Measurements from ENCODE around the gene ZNF862. TPM values are rescaled to one million over a fixed set of nuclear protein-coding genes. Genes with fewer than 3 reads are reported as not detected.

The ZNF862 gene
- total and polyA plus RNA-seq, 2 of the 8 experiments (the other 6 are each of a cell fraction or from before 2014, with no cell fraction given), result 1.8 to 3.9 TPM

- TF ChIP-seq SP1 (IDR thresholded peaks at IDR 0.05; ENCODE audit: low read depth, low read length) (no peak), NANOG (IDR thresholded peaks at IDR 0.05; ENCODE audit: insufficient read depth, low read depth, low read length, poor library complexity, severe bottlenecking) (no peak)
Observed at GRCh38 chr7:149825567-149826343, 12.4 kb upstream of the ZNF862 start (continued).
